A673 (cell line): ENCODE data around the gene C15orf62.

Experiments used
- CTCF ChIP-seq: fragments of 300-800, 200-600 bp; sonication (generic); conservative IDR thresholded peaks from 2 replicates; pipeline ENCODE4 v1.5.1; 2017; ENCODE audit warnings: low read depth, mild to moderate bottlenecking, antibody characterized with exemption, low read length, moderate library complexity, mixed read lengths
- EZH2 ChIP-seq: fragments of 200-600 bp; sonication (generic); IDR thresholded peaks from 2 replicates; pipeline ENCODE4 v1.6.1; 2017; ENCODE audit warnings: borderline replicate concordance, low read depth, mild to moderate bottlenecking, mixed read lengths, antibody characterized with exemption, low read length; ENCODE audit not compliant: poor library complexity, severe bottlenecking

- TF ChIP-seq CTCF (no peak), EZH2 (no peak)
Measured at GRCh38 chr15:40746916-40747418, 22.8 kb upstream of the C15orf62 start.
